ENCODE measurements around the gene SMURF2. TPM values are rescaled to one million over a fixed set of nuclear protein-coding genes. Genes with fewer than 3 reads are reported as not detected.
A peak's percentile ranks its signal among the peaks of the same experiment; 100 is the strongest.

The SMURF2 gene
- total RNA-seq, 1 donor from 2014 or later: 126 TPM

DNA sequence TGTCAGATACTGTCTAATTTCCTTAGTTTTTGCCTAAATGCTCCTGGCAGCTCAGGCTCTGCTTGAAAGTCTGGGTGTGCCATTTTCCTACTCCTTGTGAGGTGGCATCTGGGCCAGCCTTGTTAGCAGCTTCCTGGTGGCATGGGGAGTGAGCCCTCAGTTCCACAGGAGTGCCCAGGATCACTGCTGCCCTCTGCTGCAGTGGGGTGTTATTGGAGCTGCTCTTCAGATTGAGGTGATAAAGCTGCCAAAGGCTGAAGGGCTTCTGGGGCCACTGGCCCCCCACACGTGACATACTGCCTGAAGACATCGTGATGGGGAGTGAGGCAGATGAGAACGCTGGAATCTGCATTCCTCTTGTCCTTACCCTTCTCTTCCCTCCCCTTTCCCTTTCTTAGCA, 127.9 kb downstream of the SMURF2 start:
- Mint-ChIP-seq H3K27ac (ENCODE audit: unreplicated experiment) (peak overlapping the region; percentile 73), H3K9me3 (ENCODE audit: unreplicated experiment) (peaks cover 1% of the 10 kb centered on the region), H3K4me1 (ENCODE audit: low read depth, unreplicated experiment) (peaks cover 24% of the 10 kb centered on the region), H3K4me3 (ENCODE audit: unreplicated experiment) (no peak overlapping the region), H3K36me3 (ENCODE audit: low read depth, unreplicated experiment) (peaks cover 23% of the 10 kb centered on the region), H3K27me3 (ENCODE audit: low read depth, unreplicated experiment) (no peaks in the 10 kb centered on the region)
- Histone ChIP-seq H3K4me2 (ENCODE audit: low read length) (no peak overlapping the region), H3K9ac (ENCODE audit: low read length) (no peak overlapping the region), H4K20me1 (ENCODE audit: insufficient read depth, low read length) (peaks cover 36% of the 10 kb centered on the region), H3K9me3 (ENCODE audit: insufficient read depth, low read depth, low read length) (no peaks in the 10 kb centered on the region), H3K36me3 (ENCODE audit: insufficient read depth, low read length) (peaks cover 85% of the 10 kb centered on the region), H2AFZ (ENCODE audit: low read depth, low read length) (no peak overlapping the region), H3K4me3 (ENCODE audit: insufficient read depth, low read depth, low read length) (no peak overlapping the region), H3K79me2 (ENCODE audit: insufficient read depth, low read length) (peaks cover 2% of the 10 kb centered on the region), H3K27me3 (ENCODE audit: insufficient read depth, low read length) (no peaks in the 10 kb centered on the region), H3K27ac (ENCODE audit: low read depth, low read length) (no peak overlapping the region), H3K4me1 (ENCODE audit: insufficient read depth, low read length) (no peaks in the 10 kb centered on the region)
- FAIRE-seq (no peak), DNase-seq (ENCODE audit: low read depth) (no peak)
- TF ChIP-seq, protein P1, sequence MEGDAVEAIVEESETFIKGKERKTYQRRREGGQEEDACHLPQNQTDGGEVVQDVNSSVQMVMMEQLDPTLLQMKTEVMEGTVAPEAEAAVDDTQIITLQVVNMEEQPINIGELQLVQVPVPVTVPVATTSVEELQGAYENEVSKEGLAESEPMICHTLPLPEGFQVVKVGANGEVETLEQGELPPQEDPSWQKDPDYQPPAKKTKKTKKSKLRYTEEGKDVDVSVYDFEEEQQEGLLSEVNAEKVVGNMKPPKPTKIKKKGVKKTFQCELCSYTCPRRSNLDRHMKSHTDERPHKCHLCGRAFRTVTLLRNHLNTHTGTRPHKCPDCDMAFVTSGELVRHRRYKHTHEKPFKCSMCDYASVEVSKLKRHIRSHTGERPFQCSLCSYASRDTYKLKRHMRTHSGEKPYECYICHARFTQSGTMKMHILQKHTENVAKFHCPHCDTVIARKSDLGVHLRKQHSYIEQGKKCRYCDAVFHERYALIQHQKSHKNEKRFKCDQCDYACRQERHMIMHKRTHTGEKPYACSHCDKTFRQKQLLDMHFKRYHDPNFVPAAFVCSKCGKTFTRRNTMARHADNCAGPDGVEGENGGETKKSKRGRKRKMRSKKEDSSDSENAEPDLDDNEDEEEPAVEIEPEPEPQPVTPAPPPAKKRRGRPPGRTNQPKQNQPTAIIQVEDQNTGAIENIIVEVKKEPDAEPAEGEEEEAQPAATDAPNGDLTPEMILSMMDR (IDR thresholded peaks at IDR 0.05; ENCODE audit: insufficient read depth, low read depth, low read length): no peak
- no peak for TF ChIP-seq EZH2 (IDR thresholded peaks at IDR 0.05; ENCODE audit: insufficient read depth, low read length)

DNA sequence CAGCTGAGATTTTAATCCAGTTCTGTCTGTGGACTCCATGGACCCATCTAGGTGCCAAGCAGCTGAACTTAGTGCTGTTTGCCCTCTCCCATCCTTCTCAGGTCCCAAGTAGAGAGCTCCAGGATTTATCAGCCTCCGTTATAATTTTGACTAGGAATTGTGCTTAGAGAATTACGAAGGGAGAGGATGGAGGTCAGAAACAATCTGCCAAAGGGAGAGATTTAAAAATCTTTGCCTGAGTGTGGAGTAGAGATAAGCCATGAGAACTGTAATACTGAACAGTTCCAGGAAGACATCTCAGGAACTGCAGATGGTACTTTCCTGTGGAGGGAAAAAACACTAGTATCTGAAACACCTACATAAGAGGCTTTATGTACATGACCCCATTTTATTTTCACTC, 128.3 kb downstream of the SMURF2 start:
- peaks cover 2% of the 10 kb centered on the region for H3K79me2 ChIP-seq (ENCODE audit: insufficient read depth, low read length)
- no peak overlapping the region for H3K9ac ChIP-seq (ENCODE audit: low read length)
- no peaks in the 10 kb centered on the region for H3K4me1 ChIP-seq (ENCODE audit: insufficient read depth, low read length)
- peaks cover 22% of the 10 kb centered on the region for H3K4me1 Mint-ChIP-seq (ENCODE audit: low read depth, unreplicated experiment)
- no peaks in the 10 kb centered on the region for H3K27me3 Mint-ChIP-seq (ENCODE audit: low read depth, unreplicated experiment)
- no peaks in the 10 kb centered on the region for H3K27me3 ChIP-seq (ENCODE audit: insufficient read depth, low read length)
- peaks cover 23% of the 10 kb centered on the region for H3K36me3 Mint-ChIP-seq (ENCODE audit: low read depth, unreplicated experiment)
- peaks cover 85% of the 10 kb centered on the region for H3K36me3 ChIP-seq (ENCODE audit: insufficient read depth, low read length)
- FAIRE-seq (no peak), DNase-seq (ENCODE audit: low read depth) (no peak)
- TF ChIP-seq, protein P1 (IDR thresholded peaks at IDR 0.05; ENCODE audit: insufficient read depth, low read depth, low read length): no peak
- TF ChIP-seq EZH2 (IDR thresholded peaks at IDR 0.05; ENCODE audit: insufficient read depth, low read length): no peak
- H2AFZ ChIP-seq (ENCODE audit: low read depth, low read length): no peak overlapping the region
- H3K4me3 ChIP-seq (ENCODE audit: insufficient read depth, low read depth, low read length): no peak overlapping the region
- peak overlapping the region; percentile 73 for H3K27ac Mint-ChIP-seq (ENCODE audit: unreplicated experiment)
- H3K27ac ChIP-seq (ENCODE audit: low read depth, low read length): no peak overlapping the region
- H3K4me3 Mint-ChIP-seq (ENCODE audit: unreplicated experiment): no peak overlapping the region
- no peak overlapping the region for H3K4me2 ChIP-seq (ENCODE audit: low read length)
- peaks cover 34% of the 10 kb centered on the region for H4K20me1 ChIP-seq (ENCODE audit: insufficient read depth, low read length)
- no peaks in the 10 kb centered on the region for H3K9me3 ChIP-seq (ENCODE audit: insufficient read depth, low read depth, low read length)
- H3K9me3 Mint-ChIP-seq (ENCODE audit: unreplicated experiment): peaks cover 1% of the 10 kb centered on the region

DNA sequence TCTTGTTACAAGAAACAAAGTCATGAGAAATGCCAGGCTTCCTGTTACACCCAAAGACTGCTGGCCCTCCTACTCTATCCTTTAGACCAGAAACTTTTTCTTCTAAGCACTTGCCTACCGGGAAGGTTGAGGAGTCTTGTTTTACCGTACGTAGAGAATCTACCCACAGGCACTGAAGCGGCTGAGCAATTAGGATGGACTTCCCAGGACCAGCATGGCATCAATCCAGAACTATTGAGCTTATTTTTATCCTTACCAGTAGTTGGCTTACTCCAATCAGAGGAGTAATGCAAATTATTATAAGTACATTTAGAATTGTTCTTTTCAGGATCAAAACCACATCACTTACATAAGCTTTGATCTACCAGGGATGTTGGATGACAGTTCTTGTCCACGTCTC, 129.7 kb downstream of the SMURF2 start:
- H3K27ac ChIP-seq (ENCODE audit: low read depth, low read length): no peak overlapping the region
- no peaks in the 10 kb centered on the region for H3K27me3 Mint-ChIP-seq (ENCODE audit: low read depth, unreplicated experiment)

More for the DNA sequence above, 129.7 kb downstream of the SMURF2 start:
- FAIRE-seq (no peak), DNase-seq (ENCODE audit: low read depth) (no peak)
- Histone ChIP-seq H3K79me2 (ENCODE audit: insufficient read depth, low read length) (peaks cover 2% of the 10 kb centered on the region), H3K4me3 (ENCODE audit: insufficient read depth, low read depth, low read length) (no peak overlapping the region), H3K4me1 (ENCODE audit: insufficient read depth, low read length) (no peaks in the 10 kb centered on the region), H2AFZ (ENCODE audit: low read depth, low read length) (no peak overlapping the region), H3K9ac (ENCODE audit: low read length) (no peak overlapping the region), H3K36me3 (ENCODE audit: insufficient read depth, low read length) (peaks cover 85% of the 10 kb centered on the region), H3K9me3 (ENCODE audit: insufficient read depth, low read depth, low read length) (no peaks in the 10 kb centered on the region), H3K4me2 (ENCODE audit: low read length) (no peak overlapping the region), H3K27me3 (ENCODE audit: insufficient read depth, low read length) (no peaks in the 10 kb centered on the region), H4K20me1 (ENCODE audit: insufficient read depth, low read length) (peaks cover 30% of the 10 kb centered on the region)
- TF ChIP-seq, protein P1 (IDR thresholded peaks at IDR 0.05; ENCODE audit: insufficient read depth, low read depth, low read length): no peak
- no peak for TF ChIP-seq EZH2 (IDR thresholded peaks at IDR 0.05; ENCODE audit: insufficient read depth, low read length)
- peaks cover 1% of the 10 kb centered on the region for H3K9me3 Mint-ChIP-seq (ENCODE audit: unreplicated experiment)
- H3K27ac Mint-ChIP-seq (ENCODE audit: unreplicated experiment): peak overlapping the region; percentile 9
- H3K4me3 Mint-ChIP-seq (ENCODE audit: unreplicated experiment): no peak overlapping the region
- H3K4me1 Mint-ChIP-seq (ENCODE audit: low read depth, unreplicated experiment): peaks cover 20% of the 10 kb centered on the region
- H3K36me3 Mint-ChIP-seq (ENCODE audit: low read depth, unreplicated experiment): peaks cover 21% of the 10 kb centered on the region

Measured in astrocyte (in vitro differentiated cells and primary cell).